Stimulated activated naive B cell treated with anti-CD40 and anti-IgM and Interleukin-4, amounts not matched to agents 10 μg/mL and 1 μg/mL and 100 μg/mL, for 72 hours (primary cell): ENCODE results near the gene IL5.
"Not testable (repeated sequence)": the region's sequence is repeated elsewhere in the genome, so short reads cannot be mapped to it uniquely, and the experiment has no call there.

ENCODE experiments used
- ATAC-seq, 2 donors: fragments of 150-1000 bp; cut with Tn5 transposase; replicated peaks; 2 replicates each; pipeline ENCODE4 v1.10.0; 2021; ENCODE audit warnings: moderate library complexity in 1 of 2
- DNase-seq: peaks from one replicate; pipeline ENCODE4 v3.0.0; 2021
- H3K27ac Mint-ChIP-seq: one replicate; pipeline ENCODE4 v1.8.0; 2022; ENCODE audit warnings: mild to moderate bottlenecking, mixed read lengths
- H3K27me3 Mint-ChIP-seq, 2 donors: one replicate each; pipeline ENCODE4 v1.8.0; 2022; ENCODE audit warnings: mixed read lengths in 2 of 2
- H3K36me3 Mint-ChIP-seq, 2 donors: one replicate each; pipeline ENCODE4 v1.8.0; 2022; ENCODE audit warnings: mixed read lengths in 2 of 2, mild to moderate bottlenecking in 1 of 2
- H3K4me1 Mint-ChIP-seq, 2 donors: one replicate each; pipeline ENCODE4 v1.8.0; 2022; ENCODE audit warnings: mixed read lengths in 2 of 2, mild to moderate bottlenecking in 1 of 2
- H3K4me3 Mint-ChIP-seq, 2 donors: one replicate each; pipeline ENCODE4 v1.8.0; 2022; ENCODE audit warnings: mild to moderate bottlenecking in 2 of 2, mixed read lengths in 2 of 2, moderate library complexity in 1 of 2
- H3K9me3 Mint-ChIP-seq, 2 donors: one replicate each; pipeline ENCODE4 v1.8.0; 2022; ENCODE audit warnings: mixed read lengths in 2 of 2, mild to moderate bottlenecking in 1 of 2

The IL5 gene

DNA sequence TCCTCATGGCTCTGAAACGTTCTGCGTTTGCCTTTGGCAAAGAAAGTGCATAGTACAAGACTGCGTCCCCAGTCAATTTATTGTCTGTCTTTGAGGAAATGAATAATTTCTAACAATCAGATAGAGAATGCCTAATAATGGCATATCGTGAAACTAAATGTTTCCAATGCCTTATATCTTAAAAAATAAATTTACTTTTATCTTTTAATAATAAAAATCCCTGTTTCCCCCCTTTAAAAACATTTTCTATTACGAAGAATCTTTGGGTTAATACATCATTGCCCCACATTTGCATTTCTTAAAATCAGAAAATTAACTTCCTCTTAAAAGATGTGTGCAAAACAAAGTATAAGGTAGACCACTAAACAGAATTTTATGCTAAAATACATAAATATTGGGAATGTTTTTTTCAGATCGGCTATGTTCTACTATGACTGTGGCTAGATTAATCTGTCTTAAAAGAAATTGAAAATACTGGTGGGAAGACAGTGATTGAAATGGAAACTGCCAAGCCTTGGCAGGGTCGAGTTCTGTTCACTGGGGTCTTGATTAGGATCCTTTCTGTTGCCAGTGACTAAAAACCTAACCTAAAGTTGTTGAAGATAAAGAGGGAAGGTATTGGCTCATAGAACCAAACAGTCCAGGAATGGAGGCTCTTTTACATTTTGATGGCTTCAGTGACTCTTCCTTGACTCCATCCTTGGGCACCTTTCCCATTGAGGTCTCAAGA is at the start of gene IL5:
IL5 (minus strand) TSS at position 51 of the 730 bp plus-strand sequence; CDS start at position 7, 44 bp downstream.
- Mint-ChIP-seq H3K36me3 (no peaks in the 10 kb centered on the region), H3K27ac (no peak within 1 kb of the TSS), H3K4me3 (no peak within 1 kb of the TSS), H3K9me3 (no peaks in the 10 kb centered on the region), H3K27me3 (no peaks in the 10 kb centered on the region), H3K4me1 (peaks cover 2 to 6% of the 10 kb centered on the region in 2 donors)
- DNase-seq (no peak), ATAC-seq (no peak)

DNA sequence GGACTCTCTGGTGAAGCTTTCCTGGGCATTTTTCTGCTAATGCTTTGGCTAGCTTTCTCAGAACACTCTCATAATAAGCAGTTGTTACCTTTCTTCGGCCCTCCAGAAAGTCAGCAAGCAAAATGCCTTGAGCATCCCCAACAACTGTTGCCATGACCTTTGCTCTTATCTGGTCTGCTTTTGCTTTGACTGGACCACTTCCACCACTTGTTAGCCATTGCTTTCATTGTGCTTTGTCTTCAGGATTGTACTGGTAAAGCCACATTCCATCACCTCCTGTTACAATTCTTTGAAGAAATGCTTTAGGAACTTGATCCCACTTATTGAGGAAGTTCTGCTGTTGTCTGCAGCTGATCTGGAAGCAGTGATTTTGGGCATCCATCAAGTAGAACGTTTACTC is 49.2 kb upstream of the IL5 start:
- no peaks in the 10 kb centered on the region for H3K27me3 Mint-ChIP-seq
- H3K27ac Mint-ChIP-seq = no peak overlapping the region
- H3K36me3 Mint-ChIP-seq = peaks cover 21 to 49% of the 10 kb centered on the region in 2 donors
- no peak overlapping the region for H3K4me3 Mint-ChIP-seq
- no peaks in the 10 kb centered on the region for H3K4me1 Mint-ChIP-seq
- ATAC-seq (no peak), DNase-seq (no peak)
- H3K9me3 Mint-ChIP-seq = no peaks in the 10 kb centered on the region

DNA sequence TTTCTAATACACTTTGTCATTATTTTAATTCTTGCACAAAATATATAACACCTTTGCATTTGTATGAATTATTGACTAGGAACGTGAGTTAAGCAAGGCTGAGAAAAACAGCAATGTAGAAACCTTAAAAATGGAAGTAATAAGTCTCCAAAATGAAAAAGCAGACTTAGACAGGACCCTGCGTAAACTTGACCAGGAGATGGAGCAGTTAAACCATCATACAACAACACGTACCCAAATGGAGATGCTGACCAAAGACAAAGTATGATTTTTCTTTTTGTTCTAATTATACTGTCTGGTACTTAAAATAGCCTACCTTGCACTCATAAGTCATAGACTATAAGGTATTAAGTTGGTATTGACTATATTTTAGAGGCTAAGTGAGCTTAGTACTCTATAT is 47.8 kb upstream of the IL5 start:
- H3K9me3 Mint-ChIP-seq = no peaks in the 10 kb centered on the region
- no peak for ATAC-seq
- peaks cover 16 to 44% of the 10 kb centered on the region in 2 donors for H3K36me3 Mint-ChIP-seq
- no peaks in the 10 kb centered on the region for H3K27me3 Mint-ChIP-seq
- H3K27ac Mint-ChIP-seq = no peak overlapping the region
- no peaks in the 10 kb centered on the region for H3K4me1 Mint-ChIP-seq
- no peak overlapping the region for H3K4me3 Mint-ChIP-seq
- DNase-seq = no peak

DNA sequence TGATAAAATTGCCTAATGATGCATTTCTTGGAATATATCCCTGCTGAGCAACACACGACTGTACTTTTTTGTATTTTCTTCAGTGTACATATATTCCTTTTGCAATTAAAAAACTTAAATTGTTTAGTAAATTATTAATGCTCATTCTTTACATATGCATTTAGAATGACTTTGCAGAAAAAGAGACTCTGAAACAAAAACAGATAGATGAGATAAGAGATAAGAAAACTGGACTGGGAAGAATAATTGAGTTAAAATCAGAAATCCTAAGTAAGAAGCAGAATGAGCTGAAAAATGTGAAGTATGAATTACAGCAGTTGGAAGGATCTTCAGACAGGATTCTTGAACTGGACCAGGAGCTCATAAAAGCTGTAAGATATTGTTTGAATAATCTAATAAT is 46.1 kb upstream of the IL5 start:
- Mint-ChIP-seq H3K4me3 (no peak overlapping the region), H3K27ac (no peak overlapping the region), H3K27me3 (no peaks in the 10 kb centered on the region), H3K36me3 (peaks cover 17 to 46% of the 10 kb centered on the region in 2 donors), H3K4me1 (no peaks in the 10 kb centered on the region), H3K9me3 (no peaks in the 10 kb centered on the region)
- DNase-seq (no peak), ATAC-seq (no peak)

DNA sequence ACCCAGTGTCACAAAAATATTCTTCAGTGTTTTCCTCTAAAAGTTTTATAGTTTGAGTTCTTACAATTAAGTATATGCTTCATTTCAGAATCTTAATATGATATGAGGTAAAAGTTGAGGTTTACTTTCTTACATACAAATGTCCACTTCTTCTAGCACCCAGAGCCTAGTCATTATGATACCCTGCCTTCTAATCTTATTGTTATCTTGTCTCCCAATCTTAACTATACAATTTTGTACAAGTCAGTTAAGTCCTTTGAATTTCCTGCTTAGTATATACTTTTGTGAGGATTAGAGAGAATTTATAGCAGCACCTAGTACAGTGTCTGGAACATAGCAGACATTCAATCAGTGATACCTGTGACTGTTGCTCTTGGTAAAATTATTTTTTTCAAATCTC is 42.7 kb upstream of the IL5 start:
- Mint-ChIP-seq H3K27me3 (no peaks in the 10 kb centered on the region), H3K36me3 (peaks cover 26 to 57% of the 10 kb centered on the region in 2 donors), H3K9me3 (no peaks in the 10 kb centered on the region), H3K4me3 (no peak overlapping the region), H3K27ac (no peak overlapping the region), H3K4me1 (peaks cover 0 to 2% of the 10 kb centered on the region in 2 donors)
- ATAC-seq = no peak
- DNase-seq = no peak

DNA sequence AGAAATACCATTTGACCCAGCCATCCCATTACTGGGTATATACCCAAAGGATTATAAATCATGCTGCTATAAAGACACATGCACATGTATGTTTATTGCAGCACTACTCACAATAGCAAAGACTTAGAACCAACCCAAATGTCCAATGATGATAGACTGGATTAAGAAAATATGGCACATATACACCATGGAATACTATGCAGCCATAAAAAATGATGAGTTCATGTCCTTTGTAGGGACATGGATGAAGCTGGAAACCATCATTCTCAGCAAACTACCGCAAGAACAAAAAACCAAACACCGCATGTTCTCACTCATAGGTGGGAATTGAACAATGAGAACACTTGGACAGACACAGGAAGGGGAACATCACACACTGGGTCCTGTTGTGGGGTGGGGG is 41.2 kb upstream of the IL5 start:
- H3K9me3 Mint-ChIP-seq, H3K4me3 Mint-ChIP-seq, H3K27me3 Mint-ChIP-seq, H3K4me1 Mint-ChIP-seq, ATAC-seq, H3K27ac Mint-ChIP-seq, DNase-seq: not testable (repeated sequence)
- H3K36me3 Mint-ChIP-seq = peaks cover 26 to 50% of the 10 kb centered on the region in 2 donors

DNA sequence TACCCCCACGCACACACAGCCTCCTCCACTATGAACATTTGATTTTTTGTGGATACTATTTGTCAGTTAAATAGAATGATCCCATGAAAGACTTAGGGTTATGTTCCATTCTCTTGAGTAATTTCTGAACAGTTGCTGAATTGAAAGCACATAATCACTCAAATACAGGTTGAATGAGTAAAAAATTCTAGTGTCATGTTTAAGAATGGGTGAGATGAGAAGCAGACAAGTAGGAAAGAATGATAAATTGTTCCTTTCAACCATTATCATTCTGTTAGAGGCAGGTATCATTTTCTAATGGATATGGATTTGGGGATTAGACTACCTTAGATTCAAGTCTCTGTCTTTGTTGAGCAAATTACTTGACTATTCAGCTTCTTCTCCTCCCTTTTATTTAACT is 32.8 kb upstream of the IL5 start:
- Mint-ChIP-seq H3K9me3 (peaks cover 0 to 3% of the 10 kb centered on the region in 2 donors), H3K27ac (no peak overlapping the region), H3K4me3 (no peak overlapping the region), H3K27me3 (no peaks in the 10 kb centered on the region), H3K36me3 (peaks cover 37 to 58% of the 10 kb centered on the region in 2 donors), H3K4me1 (no peaks in the 10 kb centered on the region)
- ATAC-seq (no peak), DNase-seq (no peak)

DNA sequence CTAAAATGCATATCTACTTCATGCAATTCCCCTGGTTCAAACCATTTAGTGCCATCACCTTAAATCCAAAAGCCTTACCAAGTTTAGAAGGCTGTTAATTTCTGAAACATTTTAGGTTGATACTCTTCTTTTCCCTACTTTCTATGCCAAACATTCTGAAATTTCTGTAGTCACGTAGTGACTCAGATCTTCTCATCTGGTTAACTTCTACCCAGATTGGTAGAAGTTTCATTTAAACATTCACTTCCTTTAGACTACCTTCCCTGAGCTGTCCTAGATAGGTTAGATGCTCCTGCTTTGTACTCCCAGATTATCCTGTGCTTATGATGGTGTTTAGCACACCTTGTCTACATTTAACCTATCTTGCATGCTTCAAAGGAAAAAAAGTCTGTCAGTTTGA is 23.3 kb upstream of the IL5 start:
- H3K27ac Mint-ChIP-seq = no peak overlapping the region
- DNase-seq (no peak), ATAC-seq (no peak)
- H3K9me3 Mint-ChIP-seq = peaks cover 0 to 6% of the 10 kb centered on the region in 2 donors
- peaks cover 32 to 41% of the 10 kb centered on the region in 2 donors for H3K36me3 Mint-ChIP-seq
- H3K27me3 Mint-ChIP-seq = no peaks in the 10 kb centered on the region
- H3K4me3 Mint-ChIP-seq = no peak overlapping the region
- H3K4me1 Mint-ChIP-seq = peaks cover 4 to 8% of the 10 kb centered on the region in 2 donors

DNA sequence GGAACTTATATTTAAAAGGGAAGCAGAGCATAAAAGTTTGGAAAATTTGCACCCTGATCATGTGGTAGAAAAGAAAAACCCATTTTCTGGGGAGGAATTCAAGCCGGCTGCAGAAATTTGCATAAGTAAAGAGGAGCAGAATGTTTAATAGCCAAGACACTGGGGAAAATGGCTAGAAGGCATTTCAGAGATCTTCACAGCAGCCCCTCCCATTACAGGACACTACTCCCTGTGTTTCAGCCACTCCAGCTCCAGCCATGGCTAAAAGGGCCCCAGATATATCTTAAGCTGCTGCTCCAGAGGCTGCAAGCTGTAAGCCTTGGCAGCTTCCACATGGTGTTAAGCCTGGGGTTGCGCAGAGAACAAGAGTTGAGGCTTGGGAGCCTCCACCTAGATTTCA is 21.2 kb upstream of the IL5 start:
- ATAC-seq = not testable (repeated sequence)

DNA sequence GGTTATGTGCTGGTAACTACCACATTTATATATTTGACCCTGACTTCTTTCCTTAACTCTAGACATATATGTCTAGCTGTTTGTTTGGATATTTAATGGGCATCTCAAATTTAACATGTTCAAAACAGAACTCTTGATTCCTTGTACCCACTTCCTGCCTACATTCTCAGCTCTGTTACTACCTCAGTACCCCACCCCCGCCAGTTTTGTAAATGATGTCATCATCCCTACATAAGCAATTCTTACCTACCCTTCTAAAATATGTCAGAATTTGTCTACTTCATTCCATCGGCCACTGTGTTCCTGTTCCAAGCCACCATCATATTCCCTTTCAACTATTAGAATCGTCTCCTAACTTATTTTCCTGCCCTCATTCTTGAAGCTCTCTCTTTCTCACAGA is 18.3 kb upstream of the IL5 start:
- Mint-ChIP-seq H3K9me3 (peaks cover 2 to 6% of the 10 kb centered on the region in 2 donors), H3K4me1 (peaks cover 12 to 20% of the 10 kb centered on the region in 2 donors), H3K4me3 (no peak overlapping the region), H3K27me3 (no peaks in the 10 kb centered on the region), H3K36me3 (peaks cover 11 to 12% of the 10 kb centered on the region in 2 donors), H3K27ac (no peak overlapping the region)
- no peak for DNase-seq
- no peak for ATAC-seq

More for the DNA sequence above, 21.2 kb upstream of the IL5 start:
- H3K9me3 Mint-ChIP-seq, H3K27me3 Mint-ChIP-seq, H3K4me3 Mint-ChIP-seq, H3K27ac Mint-ChIP-seq, DNase-seq, H3K4me1 Mint-ChIP-seq: not testable (repeated sequence)
- peaks cover 22 to 27% of the 10 kb centered on the region in 2 donors for H3K36me3 Mint-ChIP-seq

DNA sequence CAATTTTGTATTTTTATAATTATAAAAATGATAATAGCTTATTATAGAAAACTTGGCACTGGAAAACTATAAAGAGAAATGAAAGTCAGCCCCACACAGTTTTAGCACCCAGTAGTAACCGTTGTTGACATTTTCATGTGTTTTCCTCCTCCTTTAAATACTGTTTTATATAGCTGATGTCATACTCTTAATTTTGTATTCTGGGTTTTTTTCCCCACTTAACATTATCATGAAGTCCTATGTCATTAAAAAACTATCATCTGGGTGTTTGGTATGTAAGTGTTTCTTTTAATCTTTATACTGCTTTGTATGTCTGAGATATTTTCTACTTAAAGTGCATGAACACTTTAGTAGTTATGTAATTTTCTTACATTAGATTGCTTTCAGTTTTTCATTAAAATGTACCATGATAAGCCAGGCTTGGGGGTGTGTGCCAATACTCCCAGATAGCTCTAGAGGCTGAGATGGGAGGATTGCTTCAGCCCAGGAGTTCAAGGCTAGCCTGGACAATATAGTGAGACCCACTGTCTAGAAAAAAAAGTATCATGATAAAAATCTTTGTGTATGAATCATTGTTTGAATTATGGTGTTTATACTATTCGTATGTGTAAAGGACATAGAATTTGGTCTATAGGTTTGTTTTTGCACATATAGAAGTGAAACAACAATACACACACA is 16.2 kb upstream of the IL5 start:
- Mint-ChIP-seq H3K4me3 (no peak overlapping the region), H3K4me1 (peaks cover 8 to 24% of the 10 kb centered on the region in 2 donors), H3K9me3 (peaks cover 0 to 5% of the 10 kb centered on the region in 2 donors), H3K36me3 (peaks cover 0 to 12% of the 10 kb centered on the region in 2 donors), H3K27me3 (no peaks in the 10 kb centered on the region), H3K27ac (no peak overlapping the region)
- ATAC-seq = no peak
- no peak for DNase-seq

DNA sequence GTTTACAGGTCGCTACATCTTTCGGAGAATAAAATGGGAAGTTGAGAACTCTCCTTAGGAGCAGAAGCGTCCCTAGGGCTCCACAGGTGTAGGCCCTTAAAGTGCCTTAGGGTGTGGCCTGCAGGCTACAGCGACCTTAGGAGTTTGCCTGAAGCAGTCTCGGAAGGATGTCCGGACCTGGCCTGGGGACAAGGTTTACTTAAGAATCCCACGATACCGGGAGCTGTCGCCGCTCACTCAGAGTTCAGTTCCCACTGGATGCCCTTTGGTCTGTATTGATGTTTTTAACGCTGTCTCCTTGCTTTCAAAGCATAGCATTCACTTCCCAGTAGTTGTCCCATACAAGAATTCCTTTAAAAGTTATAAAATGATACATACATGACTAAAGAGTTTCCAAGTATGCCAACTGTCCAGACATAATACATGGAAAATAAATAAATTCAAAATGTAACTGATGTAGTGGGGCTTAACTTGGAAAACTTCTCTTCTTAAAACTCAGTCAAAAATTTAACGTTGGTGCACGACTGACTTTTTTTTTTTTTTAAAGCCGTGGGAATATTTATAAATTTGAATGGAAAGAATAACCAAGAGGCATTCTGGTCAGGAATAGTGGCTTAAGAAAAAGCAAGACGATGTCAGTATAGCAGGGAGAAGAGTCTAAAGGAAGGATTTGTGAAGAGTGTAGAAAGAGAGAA is 14.3 kb upstream of the IL5 start:
- peak overlapping the region; percentile 97 to 98 for H3K4me3 Mint-ChIP-seq
- no peak for DNase-seq
- H3K9me3 Mint-ChIP-seq = peaks cover 0 to 5% of the 10 kb centered on the region in 2 donors
- H3K27ac Mint-ChIP-seq = peak overlapping the region; percentile 98
- H3K27me3 Mint-ChIP-seq = no peaks in the 10 kb centered on the region
- H3K36me3 Mint-ChIP-seq = peaks cover 0 to 12% of the 10 kb centered on the region in 2 donors
- H3K4me1 Mint-ChIP-seq = peaks cover 9 to 24% of the 10 kb centered on the region in 2 donors
- ATAC-seq = peak; percentile 49 to 57

DNA sequence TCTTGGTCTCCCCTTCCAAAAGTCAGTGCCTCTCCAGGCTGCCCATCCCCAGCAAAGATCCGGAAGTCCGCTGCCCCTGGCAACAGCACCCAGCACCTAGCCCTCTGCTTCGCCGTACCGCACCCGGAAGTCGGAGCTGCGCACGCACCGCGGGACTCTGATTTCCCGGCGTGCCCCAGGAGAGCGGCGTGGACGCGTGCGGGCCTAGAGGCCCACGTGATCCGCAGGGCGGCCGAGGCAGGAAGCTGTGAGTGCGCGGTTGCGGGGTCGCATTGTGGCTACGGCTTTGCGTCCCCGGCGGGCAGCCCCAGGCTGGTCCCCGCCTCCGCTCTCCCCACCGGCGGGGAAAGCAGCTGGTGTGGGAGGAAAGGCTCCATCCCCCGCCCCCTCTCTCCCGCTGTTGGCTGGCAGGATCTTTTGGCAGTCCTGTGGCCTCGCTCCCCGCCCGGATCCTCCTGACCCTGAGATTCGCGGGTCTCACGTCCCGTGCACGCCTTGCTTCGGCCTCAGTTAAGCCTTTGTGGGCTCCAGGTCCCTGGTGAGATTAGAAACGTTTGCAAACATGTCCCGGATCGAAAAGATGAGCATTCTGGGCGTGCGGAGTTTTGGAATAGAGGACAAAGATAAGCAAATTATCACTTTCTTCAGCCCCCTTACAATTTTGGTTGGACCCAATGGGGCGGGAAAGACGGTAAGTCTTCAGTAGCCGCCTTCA is 13.6 kb upstream of the IL5 start, which contains the start of gene RAD50:
RAD50 (plus strand) TSS at position 215 of the 715 bp plus-strand sequence; CDS start at position 563, 348 bp downstream.
- Mint-ChIP-seq H3K36me3 (peaks cover 0 to 12% of the 10 kb centered on the region in 2 donors), H3K9me3 (peaks cover 0 to 5% of the 10 kb centered on the region in 2 donors), H3K27ac (peak within 1 kb of the TSS; percentile 98), H3K4me3 (peak within 1 kb of the TSS; percentile 97 to 98), H3K27me3 (no peaks in the 10 kb centered on the region), H3K4me1 (peaks cover 9 to 24% of the 10 kb centered on the region in 2 donors)
- DNase-seq = peak; percentile 92
- ATAC-seq = peak; percentile 99
